ENCODE measurements around the gene EMILIN3. TPM values are rescaled to one million over a fixed set of nuclear protein-coding genes. Genes with fewer than 3 reads are reported as not detected.

Gene EMILIN3
- polyA plus RNA-seq, 1 experiment, result 0.12 TPM

- TF ChIP-seq CTCF (IDR thresholded peaks at IDR 0.05; ENCODE audit: low read depth, low read length), result no peak
- ChIA-PET CTCF (no interaction called here), POLR2A (no interaction called here)
- H3K9me3 ChIP-seq (ENCODE audit: control insufficient read depth, insufficient read depth, low read length), result no peaks in the 10 kb centered on the region; the same call in 1 of the 2 replicates
- no peak overlapping the region for H3K4me3 ChIP-seq (ENCODE audit: low read depth, low read length)
- H3K27me3 ChIP-seq (ENCODE audit: control insufficient read depth, insufficient read depth, low read length), result peaks cover 2% of the 10 kb centered on the region
- DNase-seq (ENCODE audit: low read depth, low spot score), result no peak
- no peak overlapping the region for H3K27ac ChIP-seq (ENCODE audit: low read depth, low read length)
These were observed 9.0 kb downstream of the EMILIN3 start for GRCh38 chr20:41357424-41358163.

- TF ChIP-seq CTCF (IDR thresholded peaks at IDR 0.05; ENCODE audit: low read depth, low read length), result no peak
- CTCF ChIA-PET, result no interaction called here
- H3K27me3 ChIP-seq (ENCODE audit: control insufficient read depth, insufficient read depth, low read length), result no peaks in the 10 kb centered on the region
- POLR2A ChIA-PET, result no interaction called here
- no peak overlapping the region for H3K27ac ChIP-seq (ENCODE audit: low read depth, low read length)
- DNase-seq (ENCODE audit: low read depth, low spot score), result no peak
- H3K4me3 ChIP-seq (ENCODE audit: low read depth, low read length), result no peak overlapping the region
- no peaks in the 10 kb centered on the region; the same call in 1 of the 2 replicates for H3K9me3 ChIP-seq (ENCODE audit: control insufficient read depth, insufficient read depth, low read length)
These were observed 9.7 kb downstream of the EMILIN3 start for GRCh38 chr20:41356951-41357350.

DNA sequence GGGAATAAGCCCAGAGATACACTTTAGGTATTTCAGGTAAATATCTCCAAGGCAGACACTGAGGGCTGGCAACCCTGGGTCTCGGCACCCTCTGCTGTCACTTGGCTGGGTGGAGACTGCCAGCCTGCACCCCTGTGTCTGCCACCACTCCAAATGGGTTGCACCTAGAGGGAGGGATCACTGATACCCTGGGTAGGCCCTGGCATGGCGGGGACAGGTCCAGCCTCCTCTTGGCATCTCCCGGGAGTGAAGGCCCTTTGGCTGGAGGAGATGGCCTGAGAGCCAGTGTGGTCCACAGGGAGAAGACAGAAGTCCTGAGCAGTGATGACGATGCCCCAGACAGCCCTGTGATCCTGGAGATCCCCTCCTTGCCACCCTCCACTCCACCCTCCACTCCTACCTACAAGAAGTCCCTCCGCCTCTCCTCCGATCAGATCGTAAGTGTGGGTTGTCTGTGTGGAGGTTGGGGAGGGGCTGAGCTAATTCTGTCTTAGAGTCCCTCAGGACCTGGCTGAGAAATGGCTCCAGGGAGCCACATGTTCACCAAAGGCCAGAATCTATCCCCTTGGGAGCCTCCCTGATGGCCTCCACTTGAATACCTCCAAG is 10.9 kb downstream of the EMILIN3 start:
- Histone ChIP-seq H3K27ac (ENCODE audit: low read depth, low read length) (no peak overlapping the region), H3K9me3 (ENCODE audit: control insufficient read depth, insufficient read depth, low read length) (no peaks in the 10 kb centered on the region; the same call in 1 of the 2 replicates), H3K4me3 (ENCODE audit: low read depth, low read length) (no peak overlapping the region), H3K27me3 (ENCODE audit: control insufficient read depth, insufficient read depth, low read length) (no peaks in the 10 kb centered on the region)
- no peak for TF ChIP-seq CTCF (IDR thresholded peaks at IDR 0.05; ENCODE audit: low read depth, low read length)
- ChIA-PET CTCF (no interaction called here), POLR2A (no interaction called here)
- no peak for DNase-seq (ENCODE audit: low read depth, low spot score)

GRCh38 chr20:41355192-41355591 is 11.4 kb downstream of the EMILIN3 start:
- TF ChIP-seq CTCF (IDR thresholded peaks at IDR 0.05; ENCODE audit: low read depth, low read length), result no peak
- no peaks in the 10 kb centered on the region; the same call in 1 of the 2 replicates for H3K9me3 ChIP-seq (ENCODE audit: control insufficient read depth, insufficient read depth, low read length)
- no peak overlapping the region for H3K4me3 ChIP-seq (ENCODE audit: low read depth, low read length)
- H3K27me3 ChIP-seq (ENCODE audit: control insufficient read depth, insufficient read depth, low read length), result no peaks in the 10 kb centered on the region
- ChIA-PET POLR2A (no interaction called here), CTCF (no interaction called here)
- DNase-seq (ENCODE audit: low read depth, low spot score), result no peak
- no peak overlapping the region for H3K27ac ChIP-seq (ENCODE audit: low read depth, low read length)

DNA sequence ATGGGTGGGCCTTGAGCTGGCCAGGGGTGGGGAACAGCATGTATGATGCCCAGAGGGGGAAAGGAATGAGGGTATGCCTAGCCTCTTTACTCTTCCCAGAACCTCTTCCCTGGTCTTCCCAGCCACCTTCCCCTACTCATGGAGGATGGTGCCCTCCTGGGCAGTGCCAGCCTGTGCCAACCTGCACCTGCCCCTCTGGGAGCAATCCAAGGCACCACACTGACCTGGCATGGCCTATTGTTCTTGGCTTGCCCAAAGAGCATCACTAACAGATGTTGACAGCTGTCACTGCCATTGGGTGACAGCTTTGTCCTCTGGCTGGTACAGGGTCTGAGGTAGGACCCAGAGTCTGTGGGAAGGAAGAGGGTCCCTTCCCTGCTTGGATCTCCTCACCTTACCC is 13.1 kb downstream of the EMILIN3 start:
- no peak overlapping the region for H3K27ac ChIP-seq (ENCODE audit: low read depth, low read length)
- POLR2A ChIA-PET, result no interaction called here

More for the DNA sequence above, 13.1 kb downstream of the EMILIN3 start:
- DNase-seq (ENCODE audit: low read depth, low spot score), result no peak
- CTCF ChIA-PET, result interaction anchor here (1.4 kb wide), 1 partner anchor 14 kb away, joined by 3 read pairs; no protein-coding TSS in a partner anchor
- Histone ChIP-seq H3K9me3 (ENCODE audit: control insufficient read depth, insufficient read depth, low read length) (no peaks in the 10 kb centered on the region; the same call in 1 of the 2 replicates), H3K27me3 (ENCODE audit: control insufficient read depth, insufficient read depth, low read length) (no peaks in the 10 kb centered on the region), H3K4me3 (ENCODE audit: low read depth, low read length) (no peak overlapping the region)
- no peak for TF ChIP-seq CTCF (IDR thresholded peaks at IDR 0.05; ENCODE audit: low read depth, low read length)
